HepG2 (cell line): ENCODE measurements around the gene PUM1.

Source experiments
- CEBPB ChIP-seq: IDR thresholded peaks from 2 replicates; pipeline ENCODE4 v1.6.1; 2011; ENCODE audit warnings: low read depth, low read length, improper control_type of control experiment, borderline replicate concordance
- CTCF ChIP-seq: sonication (generic); formaldehyde crosslinking; IDR thresholded peaks from 2 replicates; pipeline ENCODE4 v1.5.0; 2020; ENCODE audit warnings: mild to moderate bottlenecking, missing genetic modification reagents, moderate library complexity
- FOXP1 ChIP-seq, 2 experiments: fragments of 450-650 bp in 1 of 2; IDR thresholded peaks; 2 replicates each; pipeline ENCODE4 v1.6.1; 2017 to 2018; ENCODE audit warnings: antibody characterized with exemption in 1 of 2
- KAT2B ChIP-seq: fragments of 150-350 bp; IDR thresholded peaks from 2 replicates; pipeline ENCODE4 v1.6.1; 2014; ENCODE audit warnings: low read depth, low read length, borderline replicate concordance
- NFYB ChIP-seq: sonication (generic); formaldehyde crosslinking; IDR thresholded peaks from 2 replicates; pipeline ENCODE4 v1.4.0; 2020; ENCODE audit warnings: missing genetic modification reagents
- TGIF2 ChIP-seq: IDR thresholded peaks from 2 replicates; pipeline ENCODE4 v1.6.1; 2016; ENCODE audit warnings: control low read depth, missing compliant biosample characterization
- ZNF768 ChIP-seq: sonication (generic); formaldehyde crosslinking; IDR thresholded peaks from 2 replicates; pipeline ENCODE4 v1.4.0; 2020; ENCODE audit warnings: missing genetic modification reagents

GRCh38 chr1:30977105-30977504 is 88.4 kb downstream of the PUM1 start:
- TF ChIP-seq CTCF (CRISPR knock-in tag) = no peak
- TF ChIP-seq FOXP1 (IDR thresholded peaks at IDR 0.05) = no peak
- TF ChIP-seq FOXP1 (CRISPR knock-in tag; IDR thresholded peaks at IDR 0.05) = no peak
- TF ChIP-seq NFYB (CRISPR knock-in tag) = no peak
- TF ChIP-seq KAT2B = no peak
- TF ChIP-seq ZNF768 (CRISPR knock-in tag) = no peak
- no peak for TF ChIP-seq TGIF2 (CRISPR knock-in tag)
- no peak for TF ChIP-seq CEBPB
